Mesenchymal stem cell (in vitro differentiated cells and primary cell): ENCODE data around the gene NLRP6.

Source experiments
- DNase-seq: peaks from one replicate; pipeline ENCODE4 v3.0.0-alpha.2; 2013
- H2AFZ ChIP-seq: one replicate; pipeline ENCODE4 v1.6.1; 2013; ENCODE audit warnings: low read depth, mild to moderate bottlenecking, control low read depth, inconsistent platforms, low read length, moderate library complexity
- H2AK5ac ChIP-seq: 2 replicates; pipeline ENCODE4 v1.6.1; 2013; ENCODE audit warnings: low read length, moderate library complexity, mild to moderate bottlenecking, inconsistent platforms; ENCODE audit not compliant: severe bottlenecking
- H2BK120ac ChIP-seq: one replicate; pipeline ENCODE4 v1.6.1; 2013; ENCODE audit warnings: low read depth, mild to moderate bottlenecking, inconsistent platforms, low read length, moderate library complexity
- H2BK12ac ChIP-seq, 2 experiments: one replicate each; pipeline ENCODE4 v1.6.1; 2013; ENCODE audit warnings: inconsistent platforms in 2 of 2, low read length in 2 of 2, mild to moderate bottlenecking in 2 of 2, moderate library complexity in 2 of 2, control low read depth in 1 of 2
- H2BK15ac ChIP-seq: one replicate; pipeline ENCODE4 v1.6.1; 2013; ENCODE audit warnings: mild to moderate bottlenecking, low read depth, inconsistent platforms; ENCODE audit not compliant: poor library complexity, severe bottlenecking
- H2BK5ac ChIP-seq: 2 replicates; pipeline ENCODE4 v1.6.1; 2013; ENCODE audit warnings: low read depth, mild to moderate bottlenecking, low read length, control low read depth, inconsistent platforms; ENCODE audit not compliant: poor library complexity, severe bottlenecking
- H3K14ac ChIP-seq, 2 experiments: one replicate each; pipeline ENCODE4 v1.6.1; 2013; ENCODE audit warnings: inconsistent platforms in 2 of 2, low read length in 2 of 2, control low read depth in 1 of 2, mild to moderate bottlenecking in 1 of 2, moderate library complexity in 1 of 2
- H3K18ac ChIP-seq, 2 experiments: one replicate each; pipeline ENCODE4 v1.6.1; 2013; ENCODE audit warnings: inconsistent platforms in 2 of 2, low read length in 2 of 2, control low read depth in 1 of 2, low read depth in 1 of 2, mild to moderate bottlenecking in 1 of 2
- H3K23ac ChIP-seq, 2 experiments: one replicate each; pipeline ENCODE4 v1.6.1; 2013; ENCODE audit warnings: inconsistent platforms in 2 of 2, low read length in 2 of 2, mild to moderate bottlenecking in 2 of 2, moderate library complexity in 2 of 2, control low read depth in 1 of 2
- H3K27ac ChIP-seq: 2 replicates; pipeline ENCODE4 v1.5.1; 2013; ENCODE audit warnings: mild to moderate bottlenecking, moderate library complexity, low read length, control low read depth, inconsistent platforms; ENCODE audit not compliant: poor library complexity, severe bottlenecking
- H3K27me3 ChIP-seq, 2 experiments: 2 replicates each; pipeline versions ENCODE4 v1.6.1 to v1.7.0; 2013; ENCODE audit warnings: low read length in 2 of 2, mild to moderate bottlenecking in 2 of 2, moderate library complexity in 2 of 2, control low read depth in 1 of 2, inconsistent platforms in 1 of 2; ENCODE audit not compliant: control insufficient read depth in 1 of 2, insufficient read depth in 1 of 2
- H3K36me3 ChIP-seq, 2 experiments: 2 replicates each; pipeline versions ENCODE4 v1.6.1 to v1.7.0; 2013; ENCODE audit warnings: low read length in 2 of 2, control low read depth in 1 of 2, inconsistent platforms in 1 of 2, low read depth in 1 of 2, mild to moderate bottlenecking in 1 of 2; ENCODE audit not compliant: insufficient read depth in 2 of 2, control insufficient read depth in 1 of 2
- H3K4ac ChIP-seq, 2 experiments: one replicate each; pipeline ENCODE4 v1.6.1; 2013; ENCODE audit warnings: inconsistent platforms in 2 of 2, low read length in 2 of 2, mild to moderate bottlenecking in 2 of 2, moderate library complexity in 2 of 2, control low read depth in 1 of 2, low read depth in 1 of 2
- H3K4me1 ChIP-seq: 2 replicates; pipeline ENCODE4 v1.6.1; 2013; ENCODE audit warnings: low read depth, low read length, control low read depth; ENCODE audit not compliant: control insufficient read depth, insufficient read depth
- H3K4me2 ChIP-seq: 2 replicates; pipeline ENCODE4 v1.6.1; 2013; ENCODE audit warnings: low read length, mild to moderate bottlenecking, inconsistent platforms; ENCODE audit not compliant: poor library complexity, severe bottlenecking
- H3K4me3 ChIP-seq, 2 experiments: 2 replicates each; pipeline versions ENCODE4 v1.5.1 to v1.7.0; 2013; ENCODE audit warnings: low read length in 2 of 2, mild to moderate bottlenecking in 2 of 2, control low read depth in 1 of 2, low read depth in 1 of 2; ENCODE audit not compliant: insufficient read depth in 1 of 2
- H3K79me1 ChIP-seq: replicated peaks from 2 replicates; pipeline ENCODE4 v1.6.1; 2013; ENCODE audit warnings: mild to moderate bottlenecking, control low read depth, low read length, inconsistent platforms; ENCODE audit not compliant: poor library complexity, severe bottlenecking
- H3K9ac ChIP-seq: 2 replicates; pipeline ENCODE4 v1.7.0; 2013; ENCODE audit warnings: mild to moderate bottlenecking, low read length, moderate library complexity
- H3K9me3 ChIP-seq: 2 replicates; pipeline ENCODE4 v1.7.0; 2013; ENCODE audit warnings: mild to moderate bottlenecking, low read length; ENCODE audit not compliant: control insufficient read depth
- H4K8ac ChIP-seq: one replicate; pipeline ENCODE4 v1.6.1; 2013; ENCODE audit warnings: inconsistent platforms, mild to moderate bottlenecking, low read length, moderate library complexity
- H4K91ac ChIP-seq: one replicate; pipeline ENCODE4 v1.6.1; 2013; ENCODE audit warnings: mild to moderate bottlenecking, low read length, inconsistent platforms
- WGBS: methylation state at CpG from one replicate; pipeline ENCODE4 v1.1.7; 2013; ENCODE audit warnings: mixed read lengths; 5-methylcytosine and 5-hydroxymethylcytosine counted together

NLRP6 gene

GRCh38 chr11:288478-289397, 10.5 kb downstream of the NLRP6 start, which contains the start of gene PGGHG:
Gene PGGHG, plus strand, starts transcription at chr11:289126. Its CDS starts 691 bp downstream, at chr11:289817.
- peak within 1 kb of the TSS; percentile 55 to 69 for H3K18ac ChIP-seq
- peak within 1 kb of the TSS; percentile 66 to 75 for H3K4me3 ChIP-seq
- peak within 1 kb of the TSS; percentile 84 for H3K4me2 ChIP-seq
- no peak within 1 kb of the TSS for H3K27ac ChIP-seq
- H2BK12ac ChIP-seq, result peak within 1 kb of the TSS in 1 of 2 experiments; percentile 78
- peaks cover 37% of the 10 kb centered on the region for H3K4me1 ChIP-seq
- H2BK15ac ChIP-seq, result peak within 1 kb of the TSS; percentile 85
- peaks cover 9% of the 10 kb centered on the region for H3K79me1 ChIP-seq
- H2AFZ ChIP-seq, result no peak within 1 kb of the TSS
- peak within 1 kb of the TSS in 1 of 2 experiments; percentile 67 for H3K23ac ChIP-seq
- peak within 1 kb of the TSS in 1 of 2 experiments; percentile 93 for H3K14ac ChIP-seq
- H3K4ac ChIP-seq, result peak within 1 kb of the TSS; percentile 2 to 59
- under 1% methylated on average over 29 of the region's 112 CpGs for WGBS
- H4K91ac ChIP-seq, result peak within 1 kb of the TSS; percentile 92
- peaks cover 11 to 42% of the 10 kb centered on the region in 2 experiments for H3K27me3 ChIP-seq
- H3K9ac ChIP-seq, result peak within 1 kb of the TSS; percentile 53
- H4K8ac ChIP-seq, result peak within 1 kb of the TSS; percentile 29
- H2BK120ac ChIP-seq, result peak within 1 kb of the TSS; percentile 69
- peaks cover 0 to 35% of the 10 kb centered on the region in 2 experiments for H3K36me3 ChIP-seq
- no peaks in the 10 kb centered on the region for H3K9me3 ChIP-seq
- H2BK5ac ChIP-seq, result no peak within 1 kb of the TSS
- DNase-seq, result peak; percentile 56
- peak within 1 kb of the TSS; percentile 19 for H2AK5ac ChIP-seq

GRCh38 chr11:289398-289711, 11.1 kb downstream of the NLRP6 start:
- peak overlapping the region in 1 of 2 experiments; percentile 59 for H3K4ac ChIP-seq
- no peak overlapping the region for H3K23ac ChIP-seq
- peak overlapping the region; percentile 67 for H2BK120ac ChIP-seq
- H2AK5ac ChIP-seq, result peak overlapping the region; percentile 19
- H4K91ac ChIP-seq, result no peak overlapping the region
- H3K27me3 ChIP-seq, result peaks cover 11 to 35% of the 10 kb centered on the region in 2 experiments
- H4K8ac ChIP-seq, result no peak overlapping the region
- H3K9ac ChIP-seq, result no peak overlapping the region
- 40% methylated on average over 9 of the region's 14 CpGs for WGBS
- H2BK15ac ChIP-seq, result peak overlapping the region; percentile 15
- H2BK5ac ChIP-seq, result no peak overlapping the region
- no peaks in the 10 kb centered on the region for H3K9me3 ChIP-seq
- no peak for DNase-seq
- H3K4me1 ChIP-seq, result peaks cover 38% of the 10 kb centered on the region
- H2AFZ ChIP-seq, result no peak overlapping the region
- H3K18ac ChIP-seq, result peak overlapping the region in 1 of 2 experiments; percentile 42
- no peak overlapping the region for H3K14ac ChIP-seq
- peak overlapping the region; percentile 35 for H3K4me2 ChIP-seq
- peak overlapping the region; percentile 49 to 66 for H3K4me3 ChIP-seq
- no peak overlapping the region for H3K27ac ChIP-seq
- H2BK12ac ChIP-seq, result peak overlapping the region in 1 of 2 experiments; percentile 78
- H3K36me3 ChIP-seq, result peaks cover 0 to 42% of the 10 kb centered on the region in 2 experiments
- H3K79me1 ChIP-seq, result peaks cover 9% of the 10 kb centered on the region

GRCh38 chr11:289712-290620, 11.8 kb downstream of the NLRP6 start:
- Histone ChIP-seq H3K36me3 (peaks cover 0 to 48% of the 10 kb centered on the region in 2 experiments), H3K4me2 (peak overlapping the region; percentile 35), H3K23ac (no peak overlapping the region), H2BK5ac (no peak overlapping the region), H3K18ac (peak overlapping the region in 1 of 2 experiments; percentile 42), H2AK5ac (peak overlapping the region; percentile 19), H3K79me1 (peaks cover 9% of the 10 kb centered on the region), H3K4me1 (peaks cover 37% of the 10 kb centered on the region), H2BK12ac (peak overlapping the region in 1 of 2 experiments; percentile 78), H2AFZ (no peak overlapping the region), H3K14ac (peak overlapping the region in 1 of 2 experiments; percentile 93), H3K4me3 (peak overlapping the region in 1 of 2 experiments; percentile 49), H4K8ac (peak overlapping the region; percentile 29), H2BK15ac (peak overlapping the region; percentile 41), H4K91ac (peak overlapping the region; percentile 92), H3K27ac (no peak overlapping the region), H3K9ac (no peak overlapping the region), H3K4ac (peak overlapping the region; percentile 2 to 59), H3K9me3 (no peaks in the 10 kb centered on the region), H2BK120ac (peak overlapping the region; percentile 67), H3K27me3 (peaks cover 11 to 34% of the 10 kb centered on the region in 2 experiments)
- DNase-seq, result no peak
- 91% methylated on average over 48 of the region's 48 CpGs for WGBS
